Amygdala (tissue), 56 donors: ENCODE results near the gene TBX10.

Experiments
- DNase-seq, 56 donors: peaks; one replicate each; lab custom pipeline; 2025; lab: John Stamatoyannopoulos, UW

The TBX10 gene

DNA sequence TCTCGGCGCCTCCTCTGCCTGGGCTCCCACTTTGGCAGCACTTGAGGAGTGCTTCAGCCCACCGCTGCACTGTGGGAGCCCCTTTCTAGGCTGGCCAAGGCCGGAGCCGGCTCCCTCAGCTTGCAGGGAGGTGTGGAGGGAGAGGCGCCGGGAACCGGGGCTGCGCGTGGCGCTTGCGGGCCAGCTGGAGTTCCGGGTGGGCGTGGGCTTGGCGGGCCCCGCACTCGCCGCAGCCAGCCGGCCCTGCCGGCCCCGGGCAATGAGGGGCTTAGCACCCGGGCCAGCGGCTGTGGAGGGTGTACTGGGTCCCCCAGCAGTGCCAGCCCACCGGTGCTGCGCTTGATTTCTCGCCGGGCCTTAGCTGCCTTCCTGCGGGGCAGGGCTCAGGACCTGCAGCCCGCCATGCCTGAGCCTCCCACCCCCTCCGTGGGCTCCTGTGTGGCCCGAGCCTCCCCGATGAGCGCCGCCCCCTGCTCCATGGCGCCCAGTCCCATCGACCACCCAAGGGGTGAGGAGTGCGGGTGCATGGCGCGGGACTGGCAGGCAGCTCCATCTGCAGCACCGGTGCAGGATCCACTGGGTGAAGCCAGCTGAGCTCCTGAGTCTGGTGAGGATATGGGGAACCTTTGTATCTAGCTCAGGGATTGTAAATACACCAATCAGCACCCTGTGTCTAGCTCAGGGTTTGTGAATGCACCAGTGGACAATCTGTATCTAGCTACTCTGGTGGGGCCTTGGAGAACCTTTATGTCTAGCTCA is 20.5 kb downstream of the TBX10 start:
- peak in 1 of 56 donors; percentile 16 for DNase-seq

GRCh38 chr11:67617243-67617953 is 22.2 kb downstream of the TBX10 start:
- no peak for DNase-seq

DNA sequence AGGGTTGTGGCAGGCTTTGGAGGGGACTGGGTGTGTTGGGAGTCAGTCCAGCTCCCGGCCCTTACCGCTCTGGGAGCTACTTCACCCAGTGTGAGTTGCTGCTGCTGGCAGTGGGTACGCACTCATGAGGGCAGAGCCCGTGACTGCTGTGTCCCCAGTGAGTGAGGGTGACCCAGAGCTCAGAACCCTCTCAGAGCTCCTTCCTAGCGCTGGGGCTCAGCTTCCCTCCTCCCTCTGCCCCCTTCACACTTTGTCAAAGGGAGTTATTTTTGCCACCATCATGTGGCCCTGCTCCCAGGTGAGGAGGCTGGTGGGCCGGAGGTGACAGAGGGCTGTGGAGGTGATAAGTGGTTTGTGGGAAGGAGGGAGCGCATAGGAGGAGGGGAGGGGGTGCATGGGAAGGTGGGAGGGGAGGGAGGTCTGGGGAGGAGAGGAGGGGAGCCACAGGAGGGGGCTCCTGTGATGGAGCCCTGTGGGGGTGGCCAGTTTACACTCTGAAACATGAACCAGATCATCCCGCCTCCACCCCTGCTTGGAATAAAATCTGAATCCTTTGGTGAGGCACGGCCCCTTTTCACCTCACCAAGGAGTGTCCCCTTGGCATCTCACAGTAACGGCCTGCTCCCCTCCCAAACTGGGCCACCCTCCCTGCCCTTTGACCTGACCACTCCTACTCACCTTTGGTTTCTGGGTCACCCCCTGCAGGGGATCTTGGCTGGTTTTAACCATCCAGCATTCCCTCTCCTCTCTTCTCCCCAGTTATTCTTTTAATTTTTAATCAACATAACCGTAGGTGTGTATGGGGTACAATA is 22.9 kb downstream of the TBX10 start:
- DNase-seq = peak in 1 of 56 donors; percentile 15

DNA sequence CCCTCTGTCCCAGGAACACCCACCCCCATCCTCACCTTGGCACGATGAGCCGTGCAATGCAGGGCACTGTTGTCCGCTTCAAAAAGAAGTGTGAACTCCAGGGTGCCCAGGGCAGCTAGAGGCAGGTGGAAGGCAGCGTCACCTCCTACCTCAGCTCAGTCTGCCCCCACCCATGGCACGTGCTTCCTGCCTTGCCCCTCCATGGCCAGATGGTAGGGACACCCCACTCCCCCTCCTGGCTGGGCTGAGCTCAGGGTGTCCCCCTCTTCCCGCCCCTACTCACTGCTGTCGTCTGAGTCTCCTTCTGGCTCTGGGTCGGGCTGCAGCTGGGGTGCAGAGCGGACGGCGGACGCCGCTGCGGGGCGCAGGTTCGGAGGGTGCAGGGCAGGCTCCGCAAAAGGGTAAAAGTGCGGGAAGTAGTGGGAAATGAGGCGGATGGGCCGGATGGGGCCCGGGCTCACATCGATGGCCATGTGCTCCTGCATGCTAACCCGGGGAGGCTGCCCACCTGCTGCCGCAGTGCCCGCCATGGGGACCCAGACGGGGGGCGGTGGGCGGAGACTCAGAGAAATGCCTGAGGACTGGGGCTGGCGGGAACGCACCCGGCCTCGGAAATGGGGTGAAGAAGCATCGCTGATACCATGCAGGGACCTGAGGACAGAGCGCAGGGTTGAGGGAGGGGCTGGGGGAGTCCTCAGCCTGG is 23.7 kb downstream of the TBX10 start:
- no peak for DNase-seq

DNA sequence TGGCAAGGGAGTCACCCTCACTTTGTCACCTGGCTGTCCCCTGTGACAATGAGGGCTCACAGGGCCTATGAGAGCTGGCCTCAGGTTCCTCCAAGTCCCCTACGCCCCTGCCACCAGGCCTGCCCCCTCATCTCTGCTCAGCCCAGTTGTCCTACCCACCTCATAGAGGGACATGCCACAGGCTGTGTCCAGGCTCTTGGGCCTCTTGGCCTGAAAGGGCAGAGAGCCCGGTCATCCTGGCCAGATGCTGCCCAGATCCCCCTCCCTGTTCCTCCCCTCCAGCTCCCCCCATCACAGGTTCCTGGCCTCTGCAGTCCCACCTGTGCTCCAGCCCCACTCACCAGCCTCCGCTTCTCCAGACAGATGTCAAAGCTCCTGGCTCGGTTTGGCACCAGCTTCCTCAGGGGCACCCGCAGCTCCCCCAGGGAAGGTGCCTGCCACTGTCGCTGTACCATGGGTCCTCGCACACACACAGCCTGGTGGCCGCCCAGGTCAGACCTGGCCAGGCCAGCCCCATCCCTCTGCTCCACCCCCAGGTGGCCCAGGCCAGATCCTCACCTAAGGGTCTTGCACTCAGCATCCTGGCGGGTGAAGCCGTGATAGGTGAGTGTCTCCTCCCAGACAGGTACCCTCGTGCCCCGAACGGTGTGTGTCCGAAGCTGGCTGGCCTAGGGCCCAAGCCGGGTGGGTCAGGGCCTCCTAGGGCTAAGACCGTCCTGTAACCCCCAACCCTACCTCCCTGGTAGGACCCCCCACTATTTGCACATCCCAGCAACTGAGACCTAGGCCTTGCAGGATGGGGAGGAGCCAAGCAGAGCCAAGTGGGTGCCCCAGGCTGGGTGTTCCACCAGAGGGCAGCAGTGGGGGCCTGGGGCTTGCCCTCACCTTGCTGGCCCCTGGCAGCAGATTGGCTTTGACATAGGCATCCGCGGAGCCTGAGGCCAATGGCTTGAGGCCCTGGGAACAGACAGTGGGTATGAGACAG is 24.5 kb downstream of the TBX10 start:
- DNase-seq = no peak

DNA sequence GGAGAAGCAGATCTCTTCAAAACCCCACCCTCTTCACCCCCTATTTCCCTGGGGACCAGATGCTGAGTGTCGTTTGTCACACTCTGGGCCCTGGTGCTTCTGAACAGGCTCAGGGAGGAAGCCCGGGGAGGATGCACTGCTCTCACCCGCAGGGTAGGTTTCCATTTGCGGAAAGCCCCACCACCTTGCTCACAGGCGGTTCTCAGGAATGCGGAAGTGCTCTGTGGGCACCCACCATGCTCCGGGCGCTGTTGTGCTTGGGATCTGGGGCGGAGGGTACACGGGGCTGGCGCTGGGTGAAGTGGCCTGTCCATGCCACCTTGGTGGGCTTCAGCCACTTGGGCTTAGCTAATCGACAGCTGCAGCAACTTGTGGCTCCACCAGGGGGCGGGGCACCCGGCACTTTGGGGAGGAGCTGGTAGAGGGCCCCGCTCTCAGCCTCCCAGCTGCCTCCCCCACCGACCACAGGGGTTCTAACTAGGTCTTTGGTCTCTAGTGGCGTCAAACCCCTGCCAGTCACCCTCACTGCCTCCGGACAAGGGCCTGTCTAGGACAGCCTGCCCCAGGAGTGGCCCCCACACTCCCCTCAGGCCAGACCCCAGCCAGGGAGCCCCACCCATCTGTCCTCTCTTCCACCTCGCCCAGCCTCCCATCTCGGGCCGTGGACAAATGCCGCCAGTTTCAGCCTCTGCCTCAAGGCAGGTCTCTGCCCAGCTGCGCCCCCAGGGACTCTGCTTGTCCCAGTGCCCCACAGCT is 25.4 kb downstream of the TBX10 start:
- DNase-seq = peak in 10 of 56 donors; percentile 14 to 57 (median 34)

- no peak for DNase-seq
These were observed 26.1 kb downstream of the TBX10 start for GRCh38 chr11:67613313-67613959.

DNA sequence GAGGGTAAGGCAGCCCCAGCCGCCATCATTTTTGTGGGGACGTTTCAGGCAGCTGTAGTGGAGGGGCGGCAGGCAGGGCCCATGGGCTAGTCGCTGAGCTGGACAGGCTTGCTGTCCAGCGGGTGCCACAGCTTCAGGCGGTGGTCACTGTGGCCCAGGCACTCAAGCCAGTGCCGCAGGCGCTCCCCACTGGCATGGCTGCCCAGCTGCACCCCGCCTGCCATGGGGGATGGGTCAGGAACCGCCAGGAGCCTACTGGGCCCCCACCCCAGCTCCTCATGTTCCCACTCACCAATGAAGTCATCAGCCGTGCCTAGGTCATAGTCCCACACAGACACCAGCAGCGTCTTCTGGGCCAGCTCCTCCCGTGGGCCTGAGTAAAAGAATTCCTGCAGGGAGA is 26.8 kb downstream of the TBX10 start:
- DNase-seq = no peak

DNA sequence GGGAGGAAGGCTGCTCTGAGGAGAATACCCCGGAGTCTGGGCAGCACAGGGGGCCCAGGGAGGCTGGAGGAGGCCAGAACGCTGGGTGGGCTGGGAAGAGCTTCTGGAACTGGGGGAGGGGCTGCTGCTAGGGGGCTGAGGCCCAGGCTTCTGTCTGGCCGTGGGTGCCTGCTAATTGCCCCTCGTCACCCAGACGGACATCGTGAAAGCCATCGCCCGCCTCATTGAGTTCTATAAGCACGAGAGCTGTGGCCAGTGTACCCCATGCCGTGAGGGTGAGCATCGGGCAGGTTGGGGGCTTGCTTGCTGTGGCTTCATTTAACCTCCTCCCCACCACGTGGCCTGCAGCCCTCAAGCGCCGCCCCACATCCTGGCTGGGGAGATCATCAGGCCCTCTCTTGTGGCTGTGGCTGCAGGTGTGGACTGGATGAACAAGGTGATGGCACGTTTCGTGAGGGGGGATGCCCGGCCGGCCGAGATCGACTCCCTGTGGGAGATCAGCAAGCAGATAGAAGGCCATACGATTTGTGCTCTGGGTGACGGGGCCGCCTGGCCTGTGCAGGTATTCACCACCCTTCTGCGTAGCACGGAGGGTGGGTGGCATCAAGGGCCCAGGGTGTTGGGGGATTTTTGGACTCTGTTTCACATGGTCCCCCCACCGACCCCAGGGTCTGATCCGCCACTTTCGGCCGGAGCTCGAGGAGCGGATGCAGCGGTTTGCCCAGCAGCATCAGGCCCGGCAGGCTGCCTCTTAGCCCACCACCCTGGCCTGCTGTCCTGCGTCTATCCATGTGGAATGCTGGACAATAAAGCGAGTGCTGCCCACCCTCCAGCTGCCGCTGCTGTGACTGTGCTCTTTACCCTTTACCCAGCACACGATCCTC is 27.6 kb downstream of the TBX10 start:
- no peak for DNase-seq

GRCh38 chr11:67611165-67611564 is 28.4 kb downstream of the TBX10 start:
- no peak for DNase-seq

DNA sequence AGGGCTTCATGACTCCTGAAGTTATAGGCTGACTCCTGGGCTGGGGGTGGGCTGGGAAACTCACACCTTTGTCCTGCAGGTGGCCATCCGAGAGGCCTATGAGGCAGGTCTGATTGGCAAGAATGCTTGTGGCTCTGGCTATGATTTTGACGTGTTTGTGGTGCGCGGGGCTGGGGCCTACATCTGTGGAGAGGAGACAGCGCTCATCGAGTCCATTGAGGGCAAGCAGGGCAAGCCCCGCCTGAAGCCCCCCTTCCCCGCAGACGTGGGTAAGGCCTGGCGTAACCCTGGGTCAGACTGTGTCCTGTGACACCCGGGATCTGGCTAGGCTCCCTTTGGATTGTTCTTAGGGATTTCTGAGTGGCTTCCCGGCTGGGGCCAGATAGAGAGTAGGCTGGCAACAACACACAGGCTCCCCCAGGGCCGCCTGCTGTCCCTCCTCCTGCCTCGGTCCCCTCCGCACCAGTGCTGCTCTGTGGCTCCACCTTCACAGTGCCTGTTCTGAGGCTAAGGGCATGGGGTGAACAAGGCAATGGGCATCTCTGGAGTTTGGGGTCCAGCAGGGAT is 29.2 kb downstream of the TBX10 start:
- no peak for DNase-seq

DNA sequence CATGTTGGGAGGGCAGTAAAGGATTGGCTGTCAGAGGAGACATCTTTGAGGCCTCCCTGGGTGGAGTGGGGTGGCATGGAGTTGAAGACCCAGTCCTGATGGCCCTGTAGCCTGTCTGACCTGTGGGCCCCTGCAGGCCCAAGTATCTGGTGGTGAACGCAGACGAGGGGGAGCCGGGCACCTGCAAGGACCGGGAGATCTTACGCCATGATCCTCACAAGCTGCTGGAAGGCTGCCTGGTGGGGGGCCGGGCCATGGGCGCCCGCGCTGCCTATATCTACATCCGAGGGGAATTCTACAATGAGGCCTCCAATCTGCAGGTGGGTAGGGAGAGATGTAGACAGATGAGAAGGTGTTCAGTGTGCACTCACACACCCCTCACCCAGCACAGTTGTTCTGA is 30.2 kb downstream of the TBX10 start:
- no peak for DNase-seq

DNA sequence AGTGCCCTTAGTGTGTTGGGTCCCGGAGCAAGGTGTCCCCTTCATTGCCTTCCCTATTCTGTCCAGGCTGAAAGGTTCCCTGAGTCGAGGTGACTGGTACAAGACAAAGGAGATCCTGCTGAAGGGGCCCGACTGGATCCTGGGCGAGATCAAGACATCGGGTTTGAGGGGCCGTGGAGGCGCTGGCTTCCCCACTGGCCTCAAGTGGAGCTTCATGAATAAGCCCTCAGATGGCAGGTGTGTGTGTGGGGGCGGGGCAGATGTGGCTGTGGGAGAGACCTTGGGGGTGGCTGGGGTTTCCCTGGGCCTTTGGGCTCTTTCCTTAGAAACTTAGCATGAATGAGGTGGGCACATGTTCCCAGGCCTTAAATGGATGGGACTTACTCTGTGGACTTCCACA is 31.1 kb downstream of the TBX10 start:
- DNase-seq = no peak

DNA sequence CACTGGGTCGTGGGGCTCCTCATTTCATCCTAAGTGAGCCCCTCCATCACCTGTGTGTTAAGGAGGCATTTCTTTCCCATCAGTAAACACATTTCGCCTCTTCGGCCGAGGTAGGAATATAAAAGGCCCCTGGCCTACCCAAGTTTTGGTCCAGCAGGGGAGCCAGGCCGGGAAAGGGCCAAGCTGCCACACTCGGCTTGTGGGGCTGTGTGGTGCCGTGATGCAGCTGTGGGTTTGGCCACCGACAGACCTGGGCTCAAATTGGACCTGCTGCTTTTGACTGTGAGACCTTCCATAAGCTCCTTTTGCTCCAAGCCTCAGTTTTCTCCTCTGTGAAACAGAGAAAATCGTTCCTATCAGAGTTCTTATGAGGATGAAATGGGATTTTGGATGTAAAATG is 32.1 kb downstream of the TBX10 start:
- no peak for DNase-seq

DNA sequence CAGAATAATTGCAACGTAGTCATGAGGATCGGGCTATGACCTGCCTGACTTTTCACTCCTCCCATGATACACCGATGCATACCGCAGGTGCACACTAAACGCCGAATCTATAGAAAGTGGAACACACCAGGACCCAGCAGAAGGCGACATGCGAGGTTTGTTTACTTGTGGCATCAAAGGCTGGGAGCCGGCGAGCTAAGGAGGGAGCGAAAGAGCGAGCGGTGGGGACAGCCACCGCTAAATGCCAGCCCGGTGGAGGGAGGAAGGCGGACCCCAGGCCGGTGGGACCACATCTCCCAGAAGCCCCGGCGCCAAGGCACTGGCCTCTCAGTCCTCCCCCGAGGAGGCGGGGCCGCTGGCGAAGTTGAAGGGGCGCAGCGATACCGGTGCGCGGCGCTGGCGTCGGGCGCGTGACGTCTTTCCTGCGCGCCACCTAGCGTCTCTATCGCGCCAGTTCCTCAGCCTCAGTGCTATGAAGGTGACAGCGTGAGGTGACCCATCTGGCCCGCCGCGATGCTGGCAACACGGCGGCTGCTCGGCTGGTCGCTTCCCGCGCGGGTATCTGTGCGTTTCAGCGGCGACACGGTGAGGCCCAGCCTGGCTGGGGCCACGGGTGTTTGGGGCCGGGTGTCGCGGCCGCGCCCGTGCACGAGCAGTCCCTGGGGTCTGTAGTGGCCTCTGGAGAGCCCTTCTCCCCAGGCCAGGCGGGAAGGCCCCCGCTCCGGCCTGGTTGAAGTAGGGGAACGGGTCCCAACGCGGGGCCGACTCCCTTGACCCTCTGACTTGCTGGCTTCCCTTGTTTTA is 32.9 kb downstream of the TBX10 start, which contains the start of gene NDUFV1:
Gene NDUFV1, plus strand, starts transcription at position 445 of the 804 bp plus-strand sequence. Its CDS starts 69 bp downstream, at position 514.
- DNase-seq = peak in 55 of 56 donors; percentile 64 to 98 (median 92)

- peak in 1 of 56 donors; percentile 52 for DNase-seq
These were observed 33.5 kb downstream of the TBX10 start for GRCh38 chr11:67606093-67606491.
